ENCODE data around the gene HAO1.

- TF ChIP-seq POLR2A (IDR thresholded peaks at IDR 0.05), result no peak
- no peak for TF ChIP-seq CTCF (IDR thresholded peaks at IDR 0.05)
Measured at GRCh38 chr20:7938058-7938457, 2.2 kb downstream of the HAO1 start.
